HG03095 (cell line): ENCODE data around the gene BNIP5.

Experiments
- ATAC-seq: cut with Tn5 transposase; IDR thresholded peaks from one replicate; pipeline ENCODE4 v1.9.1; 2021; ENCODE audit warnings: moderate library complexity; ENCODE audit not compliant: unreplicated experiment

Gene BNIP5

DNA sequence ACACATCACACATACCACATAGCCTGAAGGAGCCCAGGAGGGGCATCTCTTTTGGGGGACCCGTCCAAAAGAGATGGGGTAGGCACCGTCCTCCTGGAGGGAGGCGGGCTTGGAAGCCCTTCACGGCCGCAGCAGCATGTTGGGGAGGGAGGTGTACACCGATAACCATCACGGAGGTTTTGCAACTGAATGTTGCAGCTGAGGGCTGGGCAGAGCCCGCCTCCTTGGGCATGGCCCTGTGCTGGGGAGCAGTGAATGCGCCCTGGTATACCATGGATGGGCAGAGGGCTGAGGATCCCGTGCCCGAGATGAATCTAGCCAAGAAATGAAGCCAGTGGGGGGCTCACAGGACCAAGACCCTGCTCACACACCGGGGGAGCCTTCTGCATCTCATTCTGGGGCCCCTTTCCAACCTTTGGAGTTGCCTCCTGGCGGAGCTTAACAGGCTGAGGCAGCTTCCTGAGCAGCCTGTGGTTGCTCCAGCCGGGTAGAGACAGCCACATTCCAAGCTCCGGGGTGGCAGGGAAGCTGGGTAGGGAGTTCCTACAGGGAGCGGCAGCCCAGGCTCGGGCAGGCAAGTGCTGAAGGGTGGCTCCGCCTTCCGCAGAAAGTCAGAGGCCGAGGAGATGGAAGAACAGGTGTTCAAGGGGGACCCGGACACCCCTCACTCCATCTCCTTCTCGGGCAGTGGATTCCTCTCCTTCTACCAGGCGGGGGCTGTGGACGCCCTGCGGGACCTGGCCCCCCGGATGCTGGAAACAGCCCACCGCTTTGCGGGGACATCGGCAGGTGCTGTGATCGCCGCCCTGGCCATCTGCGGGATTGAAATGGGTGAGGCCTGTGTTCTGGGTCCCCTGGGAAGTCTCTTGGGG lies 66.6 kb downstream of the BNIP5 start, which contains the start of gene PNPLA1:
PNPLA1 (plus strand) TSS at position 227 of the 872 bp plus-strand sequence; CDS start at position 627, 400 bp downstream.
- ATAC-seq: no peak

DNA sequence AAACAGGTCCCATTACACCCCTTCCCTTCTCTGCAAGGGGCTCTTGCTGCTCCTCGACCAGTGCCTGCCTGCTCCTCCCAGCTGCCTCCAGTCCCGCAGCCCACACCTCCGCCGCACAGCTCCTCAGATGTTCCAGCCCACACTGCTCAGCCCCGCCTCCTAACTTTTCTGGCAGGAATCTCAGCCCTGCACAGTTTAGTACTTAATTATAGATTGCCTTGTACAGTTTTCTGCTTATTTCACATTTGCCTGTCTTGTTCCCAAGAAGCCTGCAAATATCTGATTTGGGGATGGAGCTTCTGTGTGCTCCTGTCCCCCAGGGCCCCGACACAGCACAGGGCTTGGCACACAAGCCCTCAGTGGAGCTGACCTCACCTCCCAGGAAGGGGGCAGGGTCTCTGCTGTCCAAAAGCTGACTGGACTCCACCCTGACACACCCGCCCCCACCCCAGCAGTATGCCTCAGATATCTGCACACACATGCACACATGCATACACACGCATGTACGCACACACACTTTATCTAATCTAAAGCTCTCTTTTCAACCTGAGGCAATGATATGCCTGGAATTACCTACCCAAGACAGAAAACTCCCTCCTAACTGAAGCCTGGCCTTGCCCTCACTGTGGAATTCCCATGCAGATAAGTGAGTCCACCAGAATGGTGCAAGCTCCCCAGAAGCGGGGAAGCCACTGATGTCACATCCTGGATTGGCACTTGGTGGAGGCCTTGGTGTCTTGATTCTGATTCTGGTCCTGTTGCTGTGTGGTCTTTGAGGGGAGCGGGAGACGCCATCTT lies 68.0 kb downstream of the BNIP5 start:
- ATAC-seq: no peak

DNA sequence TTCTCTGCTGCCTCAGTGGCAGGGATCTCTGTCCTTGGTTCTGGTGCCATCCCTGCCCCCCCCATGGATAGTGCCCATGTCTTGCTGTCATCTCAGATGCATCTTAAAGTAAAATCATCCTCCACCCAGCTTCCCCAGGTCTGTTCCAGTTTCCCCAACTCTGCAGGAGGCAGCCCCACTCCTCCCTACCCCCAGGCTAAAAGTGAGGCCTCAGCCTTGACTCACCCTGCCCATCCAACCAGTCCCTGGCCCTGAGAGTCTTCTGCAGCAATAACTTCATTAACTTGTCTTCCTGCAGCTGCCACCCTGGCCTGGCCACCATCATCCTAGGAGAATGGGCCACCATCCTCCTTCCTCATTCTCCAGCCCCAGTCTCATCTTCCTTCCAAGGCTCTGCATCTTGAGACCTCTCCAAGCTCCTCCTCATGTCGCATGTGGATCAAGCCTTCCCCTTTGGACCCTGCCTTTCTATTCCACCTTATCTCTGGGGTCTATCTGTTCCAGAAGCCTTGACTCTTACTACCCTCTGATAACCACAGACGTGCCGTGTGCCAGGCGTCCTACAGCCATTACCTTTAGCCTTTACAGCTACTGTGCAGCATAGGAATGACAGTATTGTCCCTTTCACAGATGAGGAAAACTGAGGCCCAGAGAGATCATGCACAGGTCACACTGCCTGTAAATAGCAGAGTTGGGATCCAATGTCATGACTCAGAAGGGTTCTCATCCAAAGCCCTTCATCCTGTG lies 68.8 kb downstream of the BNIP5 start:
- no peak for ATAC-seq

DNA sequence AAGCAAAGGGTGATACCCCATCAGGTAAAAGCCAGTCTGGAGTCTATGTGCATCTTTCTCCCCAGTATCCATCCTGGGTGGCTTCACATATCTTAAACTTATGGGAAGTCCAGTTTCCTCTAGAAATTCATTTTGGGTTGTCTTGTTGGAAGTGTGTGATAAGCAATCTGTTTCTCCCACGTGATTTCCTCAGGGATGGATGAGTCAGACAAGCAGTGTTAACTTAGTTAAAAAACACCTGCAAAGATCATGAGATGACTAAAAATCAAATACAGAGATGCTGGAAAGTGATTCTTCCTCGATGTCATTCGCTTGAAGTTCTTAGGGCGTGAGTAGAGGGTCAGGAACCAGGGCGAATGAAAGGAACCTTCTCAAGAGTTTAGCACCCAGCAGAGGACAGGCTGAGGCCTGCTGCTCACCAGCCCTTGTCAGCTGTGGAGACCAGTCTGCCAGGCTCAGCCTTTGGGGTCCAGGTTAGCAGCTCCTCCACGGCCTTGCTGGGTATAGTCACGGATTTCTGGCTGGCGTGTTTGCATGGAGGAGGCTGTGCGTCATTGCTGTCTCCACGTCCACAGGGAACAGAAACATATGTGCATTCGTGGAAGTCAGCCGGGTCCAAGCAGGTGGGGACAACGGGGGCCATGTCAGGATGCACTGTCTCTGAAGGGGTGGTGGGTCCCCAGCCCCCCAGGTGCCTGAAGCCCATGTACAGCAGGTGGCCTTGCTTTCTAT lies 69.6 kb downstream of the BNIP5 start:
- ATAC-seq: no peak
